HepG2 (cell line): ENCODE results near the gene FBXO41. TPM values are rescaled to one million over a fixed set of nuclear protein-coding genes. Genes with fewer than 3 reads are reported as not detected.

ENCODE experiments used
- ARNT ChIP-seq: fragments of 450-650 bp; IDR thresholded peaks from 2 replicates; pipeline ENCODE4 v1.6.1; 2017
- CBX2 ChIP-seq, 2 experiments: fragments of 200-600 bp in 1 of 2; sonication (generic); formaldehyde crosslinking in 1 of 2; IDR thresholded peaks; 2 replicates each; pipeline versions ENCODE4 v1.7.0 to v1.8.1; 2018 to 2022; ENCODE audit warnings: low read depth in 2 of 2, low read length in 1 of 2, mild to moderate bottlenecking in 1 of 2, missing genetic modification reagents in 1 of 2
- ETV5 ChIP-seq: IDR thresholded peaks from 2 replicates; pipeline ENCODE4 v1.6.1; 2018; ENCODE audit warnings: missing biosample characterization, missing genetic modification reagents, inconsistent platforms, borderline replicate concordance
- FOXA1 ChIP-seq, 2 experiments: fragments of 450-650 bp in 1 of 2; sonication (generic) in 1 of 2; formaldehyde crosslinking in 1 of 2; IDR thresholded peaks; 2 replicates each; pipeline versions ENCODE4 v1.4.0 to v1.6.1; 2016 to 2020; ENCODE audit warnings: missing genetic modification reagents in 1 of 2
- FOXC1 ChIP-seq: sonication (generic); formaldehyde crosslinking; IDR thresholded peaks from 2 replicates; pipeline ENCODE4 v1.8.0; 2022; ENCODE audit warnings: mild to moderate bottlenecking, missing genetic modification reagents, borderline replicate concordance
- FOXJ3 ChIP-seq: sonication (generic); formaldehyde crosslinking; IDR thresholded peaks from 2 replicates; pipeline ENCODE4 v1.4.0; 2020; ENCODE audit warnings: missing genetic modification reagents, mild to moderate bottlenecking, borderline replicate concordance
- ISL2 ChIP-seq: sonication (generic); formaldehyde crosslinking; IDR thresholded peaks from 2 replicates; pipeline ENCODE4 v1.5.0; 2020; ENCODE audit warnings: missing genetic modification reagents
- KMT2A ChIP-seq: sonication (generic); formaldehyde crosslinking; IDR thresholded peaks from 2 replicates; pipeline ENCODE4 v1.4.0; 2020; ENCODE audit warnings: missing genetic modification reagents
- KMT2B ChIP-seq: IDR thresholded peaks from 2 replicates; pipeline ENCODE4 v1.6.1; 2016; ENCODE audit warnings: missing genetic modification reagents, missing compliant biosample characterization
- MLLT10 ChIP-seq: sonication (generic); formaldehyde crosslinking; IDR thresholded peaks from 2 replicates; pipeline ENCODE4 v1.4.0; 2020; ENCODE audit warnings: missing genetic modification reagents
- NFYB ChIP-seq: sonication (generic); formaldehyde crosslinking; IDR thresholded peaks from 2 replicates; pipeline ENCODE4 v1.4.0; 2020; ENCODE audit warnings: missing genetic modification reagents
- ONECUT2 ChIP-seq: sonication (generic); formaldehyde crosslinking; IDR thresholded peaks from 2 replicates; pipeline ENCODE4 v1.4.0; 2020; ENCODE audit warnings: missing genetic modification reagents
- SALL2 ChIP-seq: sonication (generic); formaldehyde crosslinking; IDR thresholded peaks from 2 replicates; pipeline ENCODE4 v1.8.1; 2023; ENCODE audit warnings: mild to moderate bottlenecking, missing genetic modification reagents, inconsistent platforms
- TSC22D2 ChIP-seq: sonication (generic); formaldehyde crosslinking; IDR thresholded peaks from 2 replicates; pipeline ENCODE4 v1.5.1; 2020; ENCODE audit warnings: missing genetic modification reagents, mild to moderate bottlenecking, borderline replicate concordance
- ZBTB49 ChIP-seq: sonication (generic); formaldehyde crosslinking; IDR thresholded peaks from 2 replicates; pipeline ENCODE4 v1.4.0; 2020; ENCODE audit warnings: missing genetic modification reagents, borderline replicate concordance
- ZNF124 ChIP-seq: sonication (generic); formaldehyde crosslinking; IDR thresholded peaks from 2 replicates; pipeline ENCODE4 v1.4.0; 2020; ENCODE audit warnings: missing genetic modification reagents
- ZNF235 ChIP-seq: sonication (generic); formaldehyde crosslinking; IDR thresholded peaks from 2 replicates; pipeline ENCODE4 v1.8.1; 2023; ENCODE audit warnings: mild to moderate bottlenecking, missing genetic modification reagents, borderline replicate concordance
- ZNF280D ChIP-seq: sonication (generic); formaldehyde crosslinking; IDR thresholded peaks from 2 replicates; pipeline ENCODE4 v1.5.1; 2020; ENCODE audit warnings: mild to moderate bottlenecking, missing genetic modification reagents
- ZNF543 ChIP-seq: sonication (generic); formaldehyde crosslinking; IDR thresholded peaks from 2 replicates; pipeline ENCODE4 v1.4.0; 2020; ENCODE audit warnings: mild to moderate bottlenecking, missing genetic modification reagents
- ZNF576 ChIP-seq: sonication (generic); formaldehyde crosslinking; IDR thresholded peaks from 2 replicates; pipeline ENCODE4 v1.4.0; 2020; ENCODE audit warnings: mild to moderate bottlenecking, missing genetic modification reagents
- ZNF841 ChIP-seq: sonication (generic); formaldehyde crosslinking; IDR thresholded peaks from 2 replicates; pipeline ENCODE4 v1.8.1; 2023; ENCODE audit warnings: missing genetic modification reagents, borderline replicate concordance
- ZZZ3 ChIP-seq: sonication (generic); formaldehyde crosslinking; IDR thresholded peaks from 2 replicates; pipeline ENCODE4 v1.4.0; 2020; ENCODE audit warnings: missing genetic modification reagents, mild to moderate bottlenecking, borderline replicate concordance
- polyA plus RNA-seq, 8 experiments: library from polyadenylated mRNA; depleted of rRNA in 3 of 8; stranded (reverse) in 7 of 8; unstranded in 1 of 8; fragments of >200 nt; fragmentation: Illumina TruSeq in 4 of 8; extraction: Trizol in 4 of 8; gene quantifications; 2 replicates each; pipeline versions ENCODE4 v1.2.1 to v1.2.3, GENCODE V29; 2011 to 2016; ENCODE audit warnings: low read depth in 4 of 8, missing spikeins in 1 of 8, mixed read lengths in 1 of 8; ENCODE audit not compliant: insufficient read depth in 1 of 8
- total RNA-seq, 5 experiments: library from RNA; depleted of rRNA; stranded (reverse); fragments of >200 nt; fragmentation: Illumina TruSeq; extraction: Trizol; gene quantifications; 2 replicates each; pipeline ENCODE4 v1.2.3, GENCODE V29; 2016; ENCODE audit warnings: low read depth in 1 of 5
- TF ChIP-seq, protein P1 (sequence below): IDR thresholded peaks from 2 replicates; pipeline ENCODE4 v1.6.1; 2016; ENCODE audit warnings: missing compliant biosample characterization, missing genetic modification reagents, borderline replicate concordance

The FBXO41 gene
- total and polyA plus RNA-seq, 2 of the 13 experiments (the other 11 are each of a cell fraction or from before 2014, with no cell fraction given): 4.2 to 10.3 TPM

DNA sequence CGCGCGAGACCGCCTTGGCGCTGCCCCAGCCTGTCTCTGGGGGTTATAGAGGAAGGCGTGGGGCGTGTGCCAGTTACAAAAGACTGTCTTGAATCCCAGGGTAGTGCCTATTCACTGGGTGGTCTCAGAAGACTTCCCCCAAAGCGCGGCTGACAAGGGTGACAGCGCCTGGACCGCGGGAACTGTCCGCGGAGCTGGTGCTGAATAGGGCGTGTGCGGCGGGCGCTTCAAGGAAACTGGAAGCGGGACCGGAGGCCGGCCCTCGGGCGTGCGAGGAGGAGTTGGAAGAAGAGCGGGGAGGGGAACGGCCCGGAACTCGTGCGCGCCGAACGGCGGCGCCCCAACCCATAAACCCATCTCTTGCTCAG, 6.8 kb upstream of the FBXO41 start (continued):
- TF ChIP-seq ZNF280D (CRISPR knock-in tag) (0 out of 2 replicates have a peak, but pooled peaks have one; percentile 72), ARNT (no peak), CBX2 (IDR thresholded peaks at IDR 0.05; ENCODE audit: low read depth, low read length) (no peak), CBX2 (CRISPR knock-in tag; IDR thresholded peaks at IDR 0.05; ENCODE audit: low read depth) (no peak), ISL2 (CRISPR knock-in tag) (peak; percentile 67; the same call in 1 of the 2 replicates), MLLT10 (CRISPR knock-in tag) (no peak), SALL2 (CRISPR knock-in tag) (0 out of 2 replicates have a peak, but pooled peaks have one; percentile 49), KMT2B (CRISPR knock-in tag) (peak; percentile 55; the same call in 1 of the 2 replicates), ONECUT2 (CRISPR knock-in tag) (0 out of 2 replicates have a peak, but pooled peaks have one; percentile 37), FOXC1 (0 out of 2 replicates have a peak, but pooled peaks have one; percentile 66), ETV5 (CRISPR knock-in tag) (peak; percentile 39; the same call in 1 of the 2 replicates), TSC22D2 (CRISPR knock-in tag) (peak; percentile 98), ZNF543 (CRISPR knock-in tag) (0 out of 2 replicates have a peak, but pooled peaks have one; percentile 37), ZNF124 (CRISPR knock-in tag) (peak; percentile 91; the same call in 1 of the 2 replicates), ZBTB49 (CRISPR knock-in tag) (peak; percentile 90; the same call in 1 of the 2 replicates), ZZZ3 (no peak), ZNF235 (CRISPR knock-in tag) (peak; percentile 90; the same call in 1 of the 2 replicates), NFYB (CRISPR knock-in tag) (0 out of 2 replicates have a peak, but pooled peaks have one; percentile 31), ZNF841 (CRISPR knock-in tag) (no peak), FOXA1 (IDR thresholded peaks at IDR 0.05) (no peak), FOXA1 (CRISPR knock-in tag; IDR thresholded peaks at IDR 0.05) (no peak), FOXJ3 (CRISPR knock-in tag) (0 out of 2 replicates have a peak, but pooled peaks have one; percentile 38), ZNF576 (CRISPR knock-in tag) (peak; percentile 83; the same call in 1 of the 2 replicates), KMT2A (CRISPR knock-in tag) (peak; percentile 49; the same call in 1 of the 2 replicates)
- TF ChIP-seq, protein P1, sequence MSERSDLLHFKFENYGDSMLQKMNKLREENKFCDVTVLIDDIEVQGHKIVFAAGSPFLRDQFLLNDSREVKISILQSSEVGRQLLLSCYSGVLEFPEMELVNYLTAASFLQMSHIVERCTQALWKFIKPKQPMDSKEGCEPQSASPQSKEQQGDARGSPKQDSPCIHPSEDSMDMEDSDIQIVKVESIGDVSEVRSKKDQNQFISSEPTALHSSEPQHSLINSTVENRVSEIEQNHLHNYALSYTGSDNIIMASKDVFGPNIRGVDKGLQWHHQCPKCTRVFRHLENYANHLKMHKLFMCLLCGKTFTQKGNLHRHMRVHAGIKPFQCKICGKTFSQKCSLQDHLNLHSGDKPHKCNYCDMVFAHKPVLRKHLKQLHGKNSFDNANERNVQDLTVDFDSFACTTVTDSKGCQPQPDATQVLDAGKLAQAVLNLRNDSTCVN: peak; percentile 75; the same call in 1 of the 2 replicates
